Myocyte (in vitro differentiated cells): ENCODE data around the gene MACC1. TPM values are rescaled to one million over a fixed set of nuclear protein-coding genes. Genes with fewer than 3 reads are reported as not detected.
A peak's percentile ranks its signal among the peaks of the same experiment; 100 is the strongest.
"Not testable (repeated sequence)": the region's sequence is repeated elsewhere in the genome, so short reads cannot be mapped to it uniquely, and the experiment has no call there.

Experiments
- DNase-seq: peaks from one replicate; pipeline ENCODE4 v3.0.0-alpha.2; 2012; ENCODE audit warnings: low read depth
- total RNA-seq: library from RNA; depleted of rRNA; stranded (reverse); fragments of >200 nt; gene quantifications from 2 replicates; pipeline ENCODE4 v1.2.3, GENCODE V29; 2014

MACC1 gene
- total RNA-seq, 1 donor from 2014 or later = 0.05 TPM

GRCh38 chr7:20208651-20209307 lies 8.4 kb downstream of the MACC1 start:
- DNase-seq = no peak

GRCh38 chr7:20207811-20208210 lies 9.4 kb downstream of the MACC1 start:
- not testable (repeated sequence) for DNase-seq

- DNase-seq = no peak
These were observed 10.9 kb downstream of the MACC1 start for GRCh38 chr7:20206104-20206896.

GRCh38 chr7:20203316-20203715 lies 13.9 kb downstream of the MACC1 start:
- DNase-seq = no peak

- no peak for DNase-seq
These were observed 15.8 kb downstream of the MACC1 start for GRCh38 chr7:20201380-20201779.

GRCh38 chr7:20200971-20201370 lies 16.2 kb downstream of the MACC1 start:
- no peak for DNase-seq

- DNase-seq = no peak
These were observed 16.8 kb downstream of the MACC1 start for GRCh38 chr7:20200361-20200760.

GRCh38 chr7:20199015-20199737 lies 18.0 kb downstream of the MACC1 start:
- peak; percentile 72 for DNase-seq

- DNase-seq = no peak
These were observed 18.9 kb downstream of the MACC1 start for GRCh38 chr7:20198260-20198659.

GRCh38 chr7:20197837-20198236 lies 19.3 kb downstream of the MACC1 start:
- no peak for DNase-seq

GRCh38 chr7:20197125-20197748 lies 19.9 kb downstream of the MACC1 start:
- no peak for DNase-seq

- DNase-seq = no peak
These were observed 22.7 kb downstream of the MACC1 start for GRCh38 chr7:20194343-20194995.

- no peak for DNase-seq
These were observed 23.3 kb downstream of the MACC1 start for GRCh38 chr7:20193873-20194272.

GRCh38 chr7:20193242-20193777 lies 23.9 kb downstream of the MACC1 start:
- no peak for DNase-seq

GRCh38 chr7:20191391-20191869 lies 25.8 kb downstream of the MACC1 start:
- no peak for DNase-seq

GRCh38 chr7:20190560-20191390 lies 26.4 kb downstream of the MACC1 start:
- peak; percentile 3 for DNase-seq

GRCh38 chr7:20189852-20190251 lies 27.3 kb downstream of the MACC1 start:
- no peak for DNase-seq

- no peak for DNase-seq
These were observed 28.6 kb downstream of the MACC1 start for GRCh38 chr7:20188567-20188966.

- DNase-seq = not testable (repeated sequence)
These were observed 29.3 kb downstream of the MACC1 start for GRCh38 chr7:20187850-20188249.

- no peak for DNase-seq
These were observed 31.2 kb downstream of the MACC1 start for GRCh38 chr7:20185988-20186387.
